Measurements from ENCODE around the gene PNPLA7. TPM values are rescaled to one million over a fixed set of nuclear protein-coding genes. Genes with fewer than 3 reads are reported as not detected.

The PNPLA7 gene
- total RNA-seq, 4 donors from 2014 or later = 4.5 to 10.5 (median 9.4) TPM

DNA sequence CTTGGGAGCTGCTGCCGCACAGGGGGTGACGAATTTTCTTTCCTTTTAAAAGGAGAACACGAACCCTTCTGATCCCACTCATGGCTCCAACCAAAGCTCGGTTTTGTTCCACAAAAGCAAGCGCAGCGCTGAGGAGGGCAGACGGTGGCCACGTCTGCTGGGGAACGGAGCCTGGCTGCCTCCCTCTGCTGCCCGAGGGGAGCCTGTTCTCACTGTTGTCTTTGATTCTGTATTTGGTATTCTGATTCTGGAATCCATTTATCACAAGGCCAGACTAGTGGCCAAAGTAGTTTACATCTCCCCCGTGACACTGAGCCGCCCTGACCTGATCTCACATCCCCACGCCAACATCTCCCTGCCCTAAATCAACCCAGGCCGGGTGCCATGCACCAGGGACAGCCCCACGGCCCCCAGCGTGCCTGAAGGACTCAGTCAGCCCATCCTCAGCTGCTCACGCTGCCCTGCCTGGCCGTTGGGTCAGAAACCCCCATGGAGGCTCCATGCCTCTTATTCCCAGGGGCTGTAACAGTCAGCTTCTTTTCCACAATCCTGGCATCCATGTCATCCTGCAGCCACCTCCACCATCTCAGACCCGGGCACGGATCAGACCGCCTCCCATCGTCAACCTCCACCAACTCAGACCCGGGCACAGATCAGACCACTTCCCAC lies 84.3 kb downstream of the PNPLA7 start:
- Histone ChIP-seq H3K27me3 (no peaks in the 10 kb centered on the region), H3K4me1 (no peaks in the 10 kb centered on the region), H3K4me3 (no peak overlapping the region), H3K36me3 (peaks cover 0 to 11% of the 10 kb centered on the region in 2 donors), H3K27ac (no peak overlapping the region), H3K9me3 (no peaks in the 10 kb centered on the region)
- DNase-seq (no peak), ATAC-seq (no peak)
- in situ Hi-C loops (cut with MboI; ENCODE audit: low sequenced_read_pairs in 4 of 4) (no loop called here), intact Hi-C loops (cut with DNase I; ENCODE audit: low total_unique reads) (no loop called here)
- TF ChIP-seq, protein P1, sequence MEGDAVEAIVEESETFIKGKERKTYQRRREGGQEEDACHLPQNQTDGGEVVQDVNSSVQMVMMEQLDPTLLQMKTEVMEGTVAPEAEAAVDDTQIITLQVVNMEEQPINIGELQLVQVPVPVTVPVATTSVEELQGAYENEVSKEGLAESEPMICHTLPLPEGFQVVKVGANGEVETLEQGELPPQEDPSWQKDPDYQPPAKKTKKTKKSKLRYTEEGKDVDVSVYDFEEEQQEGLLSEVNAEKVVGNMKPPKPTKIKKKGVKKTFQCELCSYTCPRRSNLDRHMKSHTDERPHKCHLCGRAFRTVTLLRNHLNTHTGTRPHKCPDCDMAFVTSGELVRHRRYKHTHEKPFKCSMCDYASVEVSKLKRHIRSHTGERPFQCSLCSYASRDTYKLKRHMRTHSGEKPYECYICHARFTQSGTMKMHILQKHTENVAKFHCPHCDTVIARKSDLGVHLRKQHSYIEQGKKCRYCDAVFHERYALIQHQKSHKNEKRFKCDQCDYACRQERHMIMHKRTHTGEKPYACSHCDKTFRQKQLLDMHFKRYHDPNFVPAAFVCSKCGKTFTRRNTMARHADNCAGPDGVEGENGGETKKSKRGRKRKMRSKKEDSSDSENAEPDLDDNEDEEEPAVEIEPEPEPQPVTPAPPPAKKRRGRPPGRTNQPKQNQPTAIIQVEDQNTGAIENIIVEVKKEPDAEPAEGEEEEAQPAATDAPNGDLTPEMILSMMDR (IDR thresholded peaks at IDR 0.05 in 4 of 5, conservative IDR thresholded peaks at IDR 0.05 in 1 of 5) = no peak
- TF ChIP-seq POLR2A (IDR thresholded peaks at IDR 0.05) = no peak

- H3K27me3 ChIP-seq = no peaks in the 10 kb centered on the region
- intact Hi-C loops (cut with DNase I; ENCODE audit: low total_unique reads) (no loop called here), in situ Hi-C loops (cut with MboI; ENCODE audit: low sequenced_read_pairs in 4 of 4) (no loop called here)
- H3K4me3 ChIP-seq = no peak overlapping the region
- ATAC-seq = no peak
- no peaks in the 10 kb centered on the region for H3K4me1 ChIP-seq
- H3K36me3 ChIP-seq = peaks cover 0 to 11% of the 10 kb centered on the region in 2 donors
- no peak overlapping the region for H3K27ac ChIP-seq
- no peaks in the 10 kb centered on the region for H3K9me3 ChIP-seq
- no peak for TF ChIP-seq POLR2A (IDR thresholded peaks at IDR 0.05)
- TF ChIP-seq, protein P1 (IDR thresholded peaks at IDR 0.05 in 4 of 5, conservative IDR thresholded peaks at IDR 0.05 in 1 of 5) = no peak
- peak in 1 of 2 donors; percentile 9 for DNase-seq
These were observed 85.0 kb downstream of the PNPLA7 start for GRCh38 chr9:137465000-137465719.

DNA sequence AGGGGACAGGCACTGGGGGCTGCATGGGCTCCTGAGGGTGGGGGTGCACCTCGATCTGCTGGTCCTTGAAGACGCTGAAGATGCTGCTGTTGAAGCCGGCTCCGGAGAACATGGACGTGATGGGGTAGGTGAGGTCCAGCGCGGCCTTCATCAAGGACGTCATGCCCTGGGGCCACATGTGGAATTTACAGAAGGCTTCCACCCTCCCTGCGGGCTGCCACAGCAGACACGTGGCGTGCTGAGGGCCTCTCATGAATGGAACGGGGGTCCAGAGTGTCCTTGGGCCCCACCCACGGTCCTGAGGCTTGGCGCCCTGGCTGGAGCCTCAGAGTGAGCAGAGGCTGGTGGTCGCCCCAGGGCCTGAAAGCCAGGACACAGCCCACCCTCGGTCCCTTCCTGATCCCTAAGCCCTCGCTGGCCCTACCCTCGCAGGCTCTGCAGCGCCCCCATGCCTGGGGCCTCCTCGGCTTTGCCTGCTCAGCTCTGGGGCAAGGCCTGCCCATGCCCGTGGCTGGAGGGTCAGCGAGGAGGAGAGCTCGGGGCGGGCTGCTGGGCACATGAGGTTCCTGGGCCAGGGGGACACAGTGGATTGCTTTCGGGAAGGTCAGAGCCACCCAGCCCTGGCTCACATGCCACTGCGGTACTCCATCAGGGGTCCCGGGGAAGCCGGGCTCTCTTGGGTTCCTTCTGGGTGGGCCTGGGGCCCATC lies 85.8 kb downstream of the PNPLA7 start:
- intact Hi-C loops (cut with DNase I; ENCODE audit: low total_unique reads) = no loop called here
- peak in 1 of 2 donors; percentile 10 for DNase-seq
- no peak for ATAC-seq

GRCh38 chr9:137463931-137464290 lies 86.3 kb downstream of the PNPLA7 start:
- H3K27ac ChIP-seq = no peak overlapping the region
- no peak for TF ChIP-seq POLR2A (IDR thresholded peaks at IDR 0.05)
- TF ChIP-seq, protein P1 (IDR thresholded peaks at IDR 0.05 in 4 of 5, conservative IDR thresholded peaks at IDR 0.05 in 1 of 5) = no peak
- H3K4me3 ChIP-seq = no peak overlapping the region
- peaks cover 0 to 11% of the 10 kb centered on the region in 2 donors for H3K36me3 ChIP-seq
- no peaks in the 10 kb centered on the region for H3K27me3 ChIP-seq
- peaks cover 6% of the 10 kb centered on the region in 2 donors for H3K4me1 ChIP-seq
- DNase-seq (no peak), ATAC-seq (no peak)
- in situ Hi-C loops (cut with MboI; ENCODE audit: low sequenced_read_pairs in 4 of 4) (no loop called here), intact Hi-C loops (cut with DNase I; ENCODE audit: low total_unique reads) (no loop called here)
- no peaks in the 10 kb centered on the region for H3K9me3 ChIP-seq

More for the DNA sequence above, 85.8 kb downstream of the PNPLA7 start:
- Histone ChIP-seq H3K4me3 (no peak overlapping the region), H3K4me1 (peaks cover 5 to 6% of the 10 kb centered on the region in 2 donors), H3K27me3 (no peaks in the 10 kb centered on the region), H3K36me3 (peaks cover 0 to 11% of the 10 kb centered on the region in 2 donors), H3K27ac (no peak overlapping the region), H3K9me3 (no peaks in the 10 kb centered on the region)
- no peak for TF ChIP-seq POLR2A (IDR thresholded peaks at IDR 0.05)
- TF ChIP-seq, protein P1 (IDR thresholded peaks at IDR 0.05 in 4 of 5, conservative IDR thresholded peaks at IDR 0.05 in 1 of 5) = no peak
- in situ Hi-C loops (cut with MboI; ENCODE audit: low sequenced_read_pairs in 4 of 4) = no loop called here

Measured in gastrocnemius medialis (tissue), 4 donors.